Endothelial cell (in vitro differentiated cells): ENCODE results near the gene ARHGEF28. TPM values are rescaled to one million over a fixed set of nuclear protein-coding genes. Genes with fewer than 3 reads are reported as not detected.

Source experiments
- DNase-seq: peaks from one replicate; pipeline ENCODE4 v3.0.0; 2021; ENCODE audit warnings: low spot score
- H3K27ac Mint-ChIP-seq: one replicate; pipeline ENCODE4 v1.8.0; 2021; ENCODE audit warnings: mixed read lengths, inconsistent platforms; ENCODE audit not compliant: unreplicated experiment
- H3K27me3 Mint-ChIP-seq: one replicate; pipeline ENCODE4 v1.8.0; 2021; ENCODE audit warnings: mild to moderate bottlenecking, moderate library complexity, mixed read lengths, inconsistent platforms; ENCODE audit not compliant: unreplicated experiment
- H3K36me3 Mint-ChIP-seq: one replicate; pipeline ENCODE4 v1.8.0; 2021; ENCODE audit warnings: mild to moderate bottlenecking, low read depth, mixed read lengths, inconsistent platforms; ENCODE audit not compliant: unreplicated experiment
- H3K4me1 Mint-ChIP-seq: one replicate; pipeline ENCODE4 v1.8.0; 2021; ENCODE audit warnings: mild to moderate bottlenecking, mixed read lengths, inconsistent platforms; ENCODE audit not compliant: unreplicated experiment
- H3K4me3 Mint-ChIP-seq: one replicate; pipeline ENCODE4 v1.8.0; 2021; ENCODE audit warnings: mild to moderate bottlenecking, mixed read lengths, inconsistent platforms; ENCODE audit not compliant: unreplicated experiment
- H3K9me3 Mint-ChIP-seq: one replicate; pipeline ENCODE4 v1.8.0; 2021; ENCODE audit warnings: mixed read lengths, inconsistent platforms; ENCODE audit not compliant: unreplicated experiment
- total RNA-seq: library from RNA; stranded (reverse); fragmentation: NEBNext Ultra II Directional; extraction: Animal tissue kit (Norgen Biotek cat#: 25700); gene quantifications from one replicate; pipeline ENCODE4 v1.2.1, GENCODE V29; 2021; ENCODE audit not compliant: unreplicated experiment
- TF ChIP-seq, protein P1 (sequence below): fragments of 200-600 bp; sonication (generic); IDR thresholded peaks from one replicate; pipeline ENCODE4 v1.5.0; 2021; ENCODE audit warnings: antibody characterized with exemption; ENCODE audit not compliant: unreplicated experiment

Gene ARHGEF28
- total RNA-seq, 1 donor from 2014 or later: 1.5 TPM

DNA sequence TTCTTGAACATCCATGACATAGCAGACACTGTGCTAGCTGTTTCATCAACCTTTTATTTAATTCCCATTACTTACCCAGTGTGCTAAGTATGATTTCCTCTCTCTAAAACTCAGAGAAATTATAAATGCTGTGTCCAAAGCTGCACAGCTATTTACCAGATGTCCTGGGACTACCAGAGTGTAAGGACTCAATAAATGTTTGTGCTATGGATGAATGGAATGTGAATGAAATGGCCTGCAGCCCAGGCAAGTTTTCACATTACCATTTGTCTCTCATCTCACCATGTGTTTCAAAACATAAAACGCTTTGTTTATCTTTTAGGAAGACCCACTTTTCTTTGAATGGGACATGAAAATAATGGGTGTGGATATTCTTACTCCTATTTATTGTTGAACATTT lies 96.2 kb downstream of the ARHGEF28 start:
- Mint-ChIP-seq H3K27ac (no peak overlapping the region), H3K27me3 (peaks cover 3% of the 10 kb centered on the region)

GRCh38 chr5:73726071-73726470 lies 100.1 kb downstream of the ARHGEF28 start:
- DNase-seq: no peak
- Mint-ChIP-seq H3K27me3 (peaks cover 3% of the 10 kb centered on the region), H3K4me1 (no peaks in the 10 kb centered on the region), H3K27ac (no peak overlapping the region), H3K36me3 (no peaks in the 10 kb centered on the region), H3K9me3 (no peaks in the 10 kb centered on the region), H3K4me3 (no peak overlapping the region)
- TF ChIP-seq, protein P1, sequence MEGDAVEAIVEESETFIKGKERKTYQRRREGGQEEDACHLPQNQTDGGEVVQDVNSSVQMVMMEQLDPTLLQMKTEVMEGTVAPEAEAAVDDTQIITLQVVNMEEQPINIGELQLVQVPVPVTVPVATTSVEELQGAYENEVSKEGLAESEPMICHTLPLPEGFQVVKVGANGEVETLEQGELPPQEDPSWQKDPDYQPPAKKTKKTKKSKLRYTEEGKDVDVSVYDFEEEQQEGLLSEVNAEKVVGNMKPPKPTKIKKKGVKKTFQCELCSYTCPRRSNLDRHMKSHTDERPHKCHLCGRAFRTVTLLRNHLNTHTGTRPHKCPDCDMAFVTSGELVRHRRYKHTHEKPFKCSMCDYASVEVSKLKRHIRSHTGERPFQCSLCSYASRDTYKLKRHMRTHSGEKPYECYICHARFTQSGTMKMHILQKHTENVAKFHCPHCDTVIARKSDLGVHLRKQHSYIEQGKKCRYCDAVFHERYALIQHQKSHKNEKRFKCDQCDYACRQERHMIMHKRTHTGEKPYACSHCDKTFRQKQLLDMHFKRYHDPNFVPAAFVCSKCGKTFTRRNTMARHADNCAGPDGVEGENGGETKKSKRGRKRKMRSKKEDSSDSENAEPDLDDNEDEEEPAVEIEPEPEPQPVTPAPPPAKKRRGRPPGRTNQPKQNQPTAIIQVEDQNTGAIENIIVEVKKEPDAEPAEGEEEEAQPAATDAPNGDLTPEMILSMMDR: no peak

More for the DNA sequence above, 96.2 kb downstream of the ARHGEF28 start:
- Mint-ChIP-seq H3K9me3 (no peaks in the 10 kb centered on the region), H3K4me3 (no peak overlapping the region), H3K36me3 (no peaks in the 10 kb centered on the region), H3K4me1 (no peaks in the 10 kb centered on the region)
- no peak for DNase-seq
- TF ChIP-seq, protein P1: no peak

- H3K27ac Mint-ChIP-seq: no peak overlapping the region
- H3K27me3 Mint-ChIP-seq: peaks cover 3% of the 10 kb centered on the region
- H3K4me1 Mint-ChIP-seq: no peaks in the 10 kb centered on the region
- no peak overlapping the region for H3K4me3 Mint-ChIP-seq
- TF ChIP-seq, protein P1: no peak
- no peaks in the 10 kb centered on the region for H3K36me3 Mint-ChIP-seq
- H3K9me3 Mint-ChIP-seq: no peaks in the 10 kb centered on the region
- no peak for DNase-seq
These were observed 100.7 kb downstream of the ARHGEF28 start for GRCh38 chr5:73726606-73727231.

DNA sequence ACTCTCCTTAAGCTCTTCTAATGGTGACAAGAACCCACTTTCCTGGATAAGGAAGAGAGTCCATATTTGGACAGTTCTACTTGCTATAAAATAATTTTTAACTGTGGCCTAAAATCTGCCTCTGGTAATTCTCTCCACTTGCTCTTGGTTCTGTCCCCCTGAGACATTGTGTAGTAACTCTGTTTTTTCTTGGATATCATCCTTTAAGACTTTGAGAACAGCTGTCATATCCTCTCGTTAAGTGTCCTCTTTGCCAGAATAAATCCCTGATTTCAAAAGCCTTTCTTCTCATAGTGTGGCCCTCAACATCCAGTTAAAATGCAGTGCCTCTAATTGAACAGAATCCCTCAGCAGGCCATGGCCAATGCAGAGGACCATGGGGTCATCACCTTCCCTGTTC lies 101.5 kb downstream of the ARHGEF28 start:
- peaks cover 3% of the 10 kb centered on the region for H3K27me3 Mint-ChIP-seq
- no peak for DNase-seq
- no peaks in the 10 kb centered on the region for H3K4me1 Mint-ChIP-seq
- no peaks in the 10 kb centered on the region for H3K9me3 Mint-ChIP-seq
- TF ChIP-seq, protein P1: no peak
- H3K27ac Mint-ChIP-seq: no peak overlapping the region
- no peaks in the 10 kb centered on the region for H3K36me3 Mint-ChIP-seq
- no peak overlapping the region for H3K4me3 Mint-ChIP-seq

- Mint-ChIP-seq H3K4me3 (no peak overlapping the region), H3K27me3 (peaks cover under 1% of the 10 kb centered on the region), H3K27ac (no peak overlapping the region), H3K9me3 (no peaks in the 10 kb centered on the region), H3K36me3 (no peaks in the 10 kb centered on the region), H3K4me1 (no peaks in the 10 kb centered on the region)
- DNase-seq: no peak
- TF ChIP-seq, protein P1: no peak
These were observed 102.7 kb downstream of the ARHGEF28 start for GRCh38 chr5:73728493-73729273.
